NCI-H2081 (cell line): ENCODE data around the gene TM9SF4.
"Not testable (repeated sequence)": the region's sequence is repeated elsewhere in the genome, so short reads cannot be mapped to it uniquely, and the experiment has no call there.

Experiments
- DNase-seq, 2 experiments: peaks; one replicate each; lab custom pipeline; 2025; lab: John Stamatoyannopoulos, UW

TM9SF4 gene

DNA sequence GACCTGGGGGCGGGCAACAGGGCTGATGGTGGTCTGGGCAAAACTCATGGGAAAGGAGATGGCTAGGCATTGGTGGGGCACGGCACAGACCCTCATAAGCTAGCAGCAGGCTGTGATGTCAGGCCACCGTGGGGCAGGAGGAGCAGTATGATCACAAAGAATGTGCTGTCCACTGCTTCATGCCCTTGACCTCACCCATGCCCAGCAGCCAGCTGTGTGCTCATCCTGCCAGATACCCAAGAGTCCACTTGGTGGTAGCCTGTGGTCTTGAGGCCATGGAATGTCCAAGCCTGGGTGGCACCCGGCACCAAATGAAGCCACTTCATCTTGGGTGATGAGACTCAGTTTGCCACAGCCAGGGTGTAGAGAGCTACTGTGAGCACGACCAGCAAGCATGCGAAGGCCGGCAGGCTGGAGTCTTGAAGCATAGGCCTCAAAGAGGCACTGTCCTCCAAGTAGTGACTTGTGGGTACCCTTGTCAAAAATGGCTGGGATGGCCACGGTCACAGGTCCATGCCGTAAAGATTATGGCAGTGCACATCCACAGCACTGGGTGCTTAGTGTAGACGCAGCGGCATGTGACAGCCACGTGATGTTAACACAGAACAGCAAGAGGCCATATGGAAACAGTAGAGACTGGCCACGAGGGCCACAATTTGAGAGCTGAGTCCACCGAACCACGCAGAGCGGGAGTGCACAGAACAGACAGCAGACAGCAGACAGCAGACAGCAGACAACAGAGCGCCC, 79.0 kb downstream of the TM9SF4 start:
- DNase-seq = no peak

- no peak for DNase-seq
Measured at GRCh38 chr20:32189123-32189410, 79.6 kb downstream of the TM9SF4 start.

DNA sequence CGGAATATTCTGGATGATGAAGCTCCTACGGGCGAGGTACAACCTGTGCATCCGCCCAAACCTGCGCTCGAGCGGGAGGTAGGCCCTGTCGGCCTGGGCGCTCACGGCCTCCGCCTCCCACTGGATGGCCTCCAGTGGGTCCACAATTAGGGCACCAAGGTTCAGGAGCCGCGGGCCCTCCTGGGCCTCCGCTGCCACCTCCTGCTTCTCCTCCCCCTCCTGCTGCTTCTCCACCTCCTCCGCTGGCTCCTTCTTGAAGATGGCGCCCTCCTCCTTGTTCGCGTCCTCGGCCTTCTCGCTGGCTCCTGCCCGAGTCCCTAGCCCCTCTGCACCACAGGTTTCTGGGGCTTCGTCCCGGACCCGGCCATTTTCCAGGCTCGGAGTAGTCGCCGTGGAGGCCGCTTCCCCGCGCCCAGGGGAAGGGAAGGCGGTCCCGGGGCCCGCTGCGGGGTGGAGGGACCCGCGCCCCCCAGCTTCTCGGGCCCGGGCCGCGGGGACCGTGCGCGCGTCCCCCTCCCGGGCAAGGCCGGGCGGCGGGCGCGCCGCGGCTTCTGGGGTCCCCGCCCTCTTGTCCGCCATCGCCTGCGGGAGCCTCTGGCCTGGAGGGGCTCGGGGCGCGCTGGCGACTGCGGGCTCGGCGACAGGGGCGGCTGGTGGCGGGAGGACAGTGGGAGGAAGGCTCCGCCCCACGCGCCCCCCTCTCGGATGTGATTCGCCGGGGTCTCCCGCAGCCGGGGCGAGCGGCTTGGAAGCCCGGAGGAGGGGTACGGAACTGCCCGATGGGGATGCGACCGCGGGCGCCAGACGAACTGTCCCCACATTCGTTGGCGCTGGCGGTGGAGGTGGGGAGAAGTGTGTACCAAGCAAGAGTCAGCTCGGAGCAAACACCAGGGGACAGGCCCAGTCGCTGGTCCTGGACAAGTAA, 80.4 kb downstream of the TM9SF4 start:
- no peak for DNase-seq

DNA sequence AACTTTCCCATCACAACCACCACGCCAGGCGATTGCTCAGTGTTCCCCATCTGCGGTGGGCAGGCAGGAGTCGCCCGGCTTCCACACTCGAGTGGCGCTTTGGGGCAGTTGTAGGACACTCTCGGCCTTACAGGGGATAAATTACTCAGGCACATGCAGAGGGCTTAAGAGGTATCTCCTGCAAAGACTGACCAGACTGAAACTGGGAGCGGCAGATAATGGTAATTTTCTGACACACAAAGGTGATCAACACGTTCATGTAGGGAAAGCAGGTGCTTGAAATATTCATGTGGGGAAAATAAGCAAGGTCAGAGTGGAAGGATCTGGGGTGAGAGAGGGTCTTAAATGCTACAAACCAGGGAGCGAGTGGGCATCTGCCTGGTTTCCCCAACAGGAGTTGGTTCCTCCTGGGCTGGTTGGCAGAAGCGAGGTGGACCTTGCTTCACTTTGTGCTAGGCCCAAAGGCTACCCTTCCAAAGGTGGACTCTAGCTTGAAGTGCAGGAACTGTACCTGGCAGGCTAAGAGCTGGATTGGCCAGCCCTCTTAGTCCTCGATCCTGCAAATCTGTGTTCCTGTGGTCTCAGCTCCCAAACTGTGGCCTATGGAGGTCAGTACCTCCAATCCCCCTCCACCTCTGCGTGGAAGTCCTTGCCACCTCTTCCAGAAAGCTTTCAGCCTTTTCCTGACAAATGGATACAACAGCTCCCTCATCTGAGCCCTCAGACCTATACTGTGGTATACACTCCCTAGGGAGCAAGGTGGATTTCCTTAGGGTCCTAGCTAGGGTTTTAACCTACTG, 81.3 kb downstream of the TM9SF4 start:
- no peak for DNase-seq

GRCh38 chr20:32191422-32191821, 81.9 kb downstream of the TM9SF4 start:
- DNase-seq = no peak

DNA sequence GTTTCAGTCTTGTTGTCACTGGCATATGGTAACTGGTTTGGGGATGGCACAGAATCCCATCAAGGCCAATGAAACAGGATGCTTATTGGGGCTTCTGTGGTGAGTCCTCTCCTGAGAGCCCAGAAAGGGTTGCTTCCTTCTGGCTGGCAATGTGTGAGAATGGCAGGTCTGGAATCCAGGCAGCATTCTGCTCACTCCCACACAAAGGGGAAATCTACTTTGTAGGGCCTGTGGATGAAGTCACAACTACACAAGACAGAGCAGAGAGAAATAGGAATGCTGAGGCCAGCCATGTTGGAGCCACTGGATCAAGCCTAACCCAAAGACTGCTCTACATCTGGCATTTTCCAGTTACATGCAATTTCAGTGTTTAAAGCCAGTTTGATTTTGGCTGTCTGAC, 82.4 kb downstream of the TM9SF4 start:
- no peak for DNase-seq

DNA sequence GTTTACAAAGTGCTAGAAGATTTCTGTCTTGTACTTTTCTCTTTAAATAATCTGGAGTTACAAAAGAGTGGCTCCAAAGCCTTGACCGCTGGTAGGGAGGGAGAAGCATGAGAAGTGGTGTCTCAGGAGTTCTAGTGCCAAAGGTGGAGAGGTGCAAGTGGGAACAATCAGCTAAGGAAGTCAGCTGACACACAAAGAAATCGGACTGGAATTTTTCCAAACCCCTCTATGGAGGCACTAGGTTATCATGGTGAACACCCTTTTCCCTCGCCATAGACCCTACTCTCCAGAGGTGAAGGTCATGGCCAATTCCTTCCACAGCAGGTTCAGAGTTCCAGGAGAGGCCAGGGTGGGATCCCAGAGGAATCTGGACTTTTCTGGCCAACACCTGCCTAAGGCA, 83.2 kb downstream of the TM9SF4 start:
- no peak for DNase-seq

DNA sequence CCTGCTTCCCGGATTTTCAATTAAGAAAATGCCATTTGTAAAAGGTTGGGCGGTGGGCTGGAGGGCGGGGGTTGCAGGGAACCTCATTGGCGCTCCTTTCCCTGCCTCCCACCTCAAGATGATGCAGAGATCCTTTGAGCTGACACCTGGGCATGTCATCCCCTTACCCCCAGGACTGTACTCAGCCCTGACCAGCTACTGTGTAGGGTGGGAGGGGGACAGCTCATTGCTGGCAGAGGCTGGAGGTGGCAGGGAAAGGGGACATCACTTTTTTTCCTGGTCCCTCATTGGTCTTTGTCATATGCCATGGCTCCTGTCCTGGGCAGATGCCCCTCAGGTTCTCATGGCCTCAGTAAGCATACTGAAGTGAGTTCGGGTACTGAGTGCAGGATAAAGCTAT, 83.8 kb downstream of the TM9SF4 start:
- not testable (repeated sequence) for DNase-seq

DNA sequence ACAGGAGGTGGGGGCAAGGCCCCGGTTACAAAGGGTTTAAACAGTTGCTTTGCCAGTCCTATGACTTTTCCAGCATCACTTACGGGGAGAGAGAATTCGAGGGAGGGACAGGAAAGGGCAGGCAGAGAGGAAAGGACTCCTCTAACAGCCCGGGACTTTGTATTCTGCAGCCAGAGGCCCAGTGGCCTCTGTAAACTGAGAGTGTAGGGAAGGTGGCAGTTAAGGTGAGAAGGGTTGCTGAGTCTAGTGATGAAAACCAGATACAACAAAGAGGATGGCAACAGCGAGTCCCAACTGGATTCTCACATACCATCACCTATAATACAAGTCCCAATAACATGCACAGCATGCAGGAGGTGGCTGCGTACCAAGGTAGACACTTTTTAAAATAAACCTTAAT, 84.5 kb downstream of the TM9SF4 start:
- DNase-seq = no peak

DNA sequence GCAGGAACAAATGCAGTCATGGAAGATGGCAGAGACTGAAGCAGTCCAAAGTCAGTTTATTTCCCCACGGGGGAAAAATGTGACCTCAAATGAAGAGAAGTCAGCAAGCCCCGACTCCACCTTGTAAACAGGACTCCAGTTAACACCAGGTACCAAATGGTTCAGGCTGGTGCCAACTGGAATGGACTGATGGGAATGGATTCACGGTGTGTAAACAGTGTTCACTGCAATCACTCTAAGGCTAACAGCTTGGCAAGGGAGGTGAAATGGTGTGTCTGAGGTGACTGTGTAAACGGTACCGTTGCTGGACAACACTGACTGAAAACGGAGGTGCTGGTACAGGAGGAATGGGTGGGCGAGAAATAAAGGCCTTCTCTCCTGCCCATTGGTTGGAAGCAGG, 86.1 kb downstream of the TM9SF4 start:
- DNase-seq = no peak

DNA sequence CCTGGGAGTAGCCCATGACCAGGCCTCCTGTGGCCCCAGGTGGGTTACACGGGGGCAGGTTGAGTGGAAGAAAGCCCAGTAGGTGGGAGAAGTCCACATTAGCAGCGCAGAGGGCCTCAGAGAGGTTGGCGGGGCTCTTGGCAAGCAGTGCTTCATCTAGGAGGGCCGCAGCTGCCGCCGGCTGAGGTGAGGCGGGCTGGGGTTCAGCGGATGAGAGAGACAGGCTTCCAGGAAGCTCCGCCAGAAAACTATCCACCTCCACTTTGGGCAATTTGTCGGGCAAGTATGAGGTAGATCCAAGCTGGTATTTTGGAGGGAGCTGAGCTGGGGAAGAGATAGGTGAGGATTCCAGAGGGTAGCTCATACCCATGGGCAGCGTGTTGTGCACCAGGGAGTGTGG, 87.1 kb downstream of the TM9SF4 start:
- DNase-seq = not testable (repeated sequence)

GRCh38 chr20:32197136-32197535, 87.6 kb downstream of the TM9SF4 start:
- DNase-seq = not testable (repeated sequence)

DNA sequence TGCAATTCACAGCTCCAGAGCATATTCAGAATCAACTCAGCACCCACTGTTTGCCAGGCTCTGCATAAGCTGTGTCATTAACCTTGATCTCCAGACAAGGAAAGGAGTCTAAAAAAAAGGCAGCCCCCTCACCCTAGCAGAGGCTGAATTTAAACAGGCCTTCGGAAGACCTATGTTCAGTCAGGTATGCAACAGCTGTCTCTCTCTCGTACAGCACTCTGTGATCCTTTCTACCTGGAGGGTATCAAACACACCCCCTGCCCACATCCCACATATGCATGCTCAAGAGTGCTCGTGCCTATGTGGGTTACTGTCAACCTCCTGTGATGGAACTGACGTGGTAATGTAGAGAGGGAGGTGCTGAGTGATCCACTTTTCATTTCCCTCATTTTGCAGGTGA, 89.5 kb downstream of the TM9SF4 start:
- DNase-seq = no peak

GRCh38 chr20:32201296-32201976, 91.9 kb downstream of the TM9SF4 start:
- DNase-seq = no peak

- DNase-seq = no peak
Measured at GRCh38 chr20:32201977-32202363, 92.5 kb downstream of the TM9SF4 start.

- peak in 1 of 2 experiments; percentile 30 for DNase-seq
Measured at GRCh38 chr20:32203356-32204204, 94.1 kb downstream of the TM9SF4 start.

DNA sequence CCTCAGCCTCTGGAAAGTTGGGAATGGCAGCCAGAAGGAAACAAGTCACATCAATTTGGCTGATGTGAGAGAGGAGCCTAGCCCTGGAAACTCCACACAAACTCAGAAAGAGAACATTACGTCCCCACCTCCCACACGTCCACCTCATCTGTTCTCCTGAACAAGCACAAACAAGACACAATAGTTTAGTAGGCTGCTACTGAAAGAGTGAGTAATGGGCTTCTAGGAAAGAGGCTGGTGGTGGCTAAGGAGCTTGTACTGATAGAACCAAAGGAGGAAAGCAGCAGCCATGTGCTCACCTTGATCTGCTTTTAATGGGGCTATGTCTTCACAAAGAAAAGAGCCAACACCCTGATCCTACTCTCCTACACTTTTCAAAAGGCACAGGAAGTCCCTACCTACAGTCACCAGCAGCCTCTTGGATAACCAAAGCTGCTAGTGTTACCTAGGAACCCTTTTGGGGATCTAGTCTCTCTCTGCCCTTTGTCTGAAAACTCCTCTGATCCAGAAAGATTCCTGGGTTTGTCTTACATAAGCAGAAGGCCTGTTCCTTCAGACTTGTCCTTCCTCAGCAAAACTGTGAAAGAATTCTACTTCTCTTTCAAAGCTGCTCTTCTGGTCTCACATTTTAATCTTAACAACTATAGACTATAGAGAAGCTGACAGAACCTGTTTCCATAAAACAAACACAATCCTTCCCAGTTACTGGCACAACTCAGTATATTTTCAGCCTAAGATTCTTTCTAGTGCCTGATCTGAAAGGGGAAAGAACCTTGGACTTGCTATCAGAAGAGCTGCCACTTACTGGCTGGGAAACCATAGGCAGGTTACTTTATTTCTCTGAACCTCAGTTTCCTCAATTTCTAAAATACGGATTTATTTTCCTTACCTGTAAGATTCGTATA, 94.9 kb downstream of the TM9SF4 start:
- no peak for DNase-seq

DNA sequence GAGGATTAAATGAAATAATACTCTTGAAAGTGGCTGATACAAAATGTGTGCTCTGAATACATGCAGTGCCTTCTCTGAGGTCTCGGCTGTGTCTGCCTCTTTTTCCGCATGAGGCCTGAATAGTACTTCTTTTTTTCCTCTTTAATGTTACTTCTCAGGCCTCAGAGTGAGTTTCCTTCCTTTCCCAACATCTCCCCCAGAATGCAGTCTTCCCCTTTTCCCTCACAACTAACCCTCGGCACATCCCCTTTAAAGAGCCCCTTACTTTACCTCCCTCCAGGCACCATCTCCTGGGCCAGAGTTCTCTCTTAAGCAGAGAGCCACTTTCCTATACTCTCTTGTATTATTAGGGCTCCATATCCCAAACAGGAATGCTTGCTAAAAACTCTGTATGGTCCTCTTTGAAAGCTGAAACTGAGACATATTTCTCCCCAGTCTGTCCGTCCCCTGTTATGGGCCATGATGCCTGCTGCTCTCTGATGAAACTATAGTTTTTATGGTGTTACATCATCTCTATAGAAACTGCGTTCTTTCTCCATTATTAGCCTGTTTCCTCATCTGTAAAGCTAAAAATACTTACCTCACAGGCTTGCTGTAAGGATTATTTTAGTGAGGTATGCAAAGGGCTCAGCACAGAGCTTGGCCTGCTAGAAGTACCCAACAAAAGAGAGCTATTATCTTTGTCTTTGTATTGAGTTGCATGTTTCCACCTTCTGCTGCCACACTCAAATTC, 95.8 kb downstream of the TM9SF4 start:
- no peak for DNase-seq
